GM08714 (cell line): Measurements from ENCODE around the gene MICALL1.

Experiments
- H3K4me3 ChIP-seq: fragments of 200-500 bp; sonication (Bioruptor generic); 2 replicates; pipeline ENCODE4 v1.5.1; 2014; ENCODE audit warnings: mild to moderate bottlenecking, low read length, inconsistent platforms
- ZNF274 ChIP-seq: IDR thresholded peaks from 2 replicates; pipeline ENCODE4 v1.6.1; 2012; ENCODE audit warnings: mild to moderate bottlenecking, low read depth, low read length

MICALL1 gene

GRCh38 chr22:37917874-37918548 is 11.9 kb downstream of the MICALL1 start:
- no peak overlapping the region for H3K4me3 ChIP-seq
- TF ChIP-seq ZNF274: no peak

- TF ChIP-seq ZNF274: no peak
- H3K4me3 ChIP-seq: no peak overlapping the region
These were observed 12.6 kb downstream of the MICALL1 start for GRCh38 chr22:37918580-37919270.

- TF ChIP-seq ZNF274: no peak
- H3K4me3 ChIP-seq: no peak overlapping the region
These were observed 14.0 kb downstream of the MICALL1 start for GRCh38 chr22:37920126-37920525.

- no peak overlapping the region for H3K4me3 ChIP-seq
- no peak for TF ChIP-seq ZNF274
These were observed 16.1 kb downstream of the MICALL1 start for GRCh38 chr22:37922191-37922590.

- no peak overlapping the region for H3K4me3 ChIP-seq
- no peak for TF ChIP-seq ZNF274
These were observed 17.8 kb downstream of the MICALL1 start for GRCh38 chr22:37923927-37924326.

GRCh38 chr22:37924386-37925065 is 18.4 kb downstream of the MICALL1 start:
- no peak for TF ChIP-seq ZNF274
- H3K4me3 ChIP-seq: no peak overlapping the region

- TF ChIP-seq ZNF274: no peak
- no peak overlapping the region for H3K4me3 ChIP-seq
These were observed 19.2 kb downstream of the MICALL1 start for GRCh38 chr22:37925330-37925729.

- H3K4me3 ChIP-seq: no peak overlapping the region
- no peak for TF ChIP-seq ZNF274
These were observed 19.7 kb downstream of the MICALL1 start for GRCh38 chr22:37925767-37926166.

GRCh38 chr22:37926358-37926757 is 20.3 kb downstream of the MICALL1 start:
- no peak overlapping the region for H3K4me3 ChIP-seq
- TF ChIP-seq ZNF274: no peak

- no peak for TF ChIP-seq ZNF274
- H3K4me3 ChIP-seq: no peak overlapping the region
These were observed 20.9 kb downstream of the MICALL1 start for GRCh38 chr22:37926771-37927636.

- no peak for TF ChIP-seq ZNF274
- H3K4me3 ChIP-seq: no peak overlapping the region
These were observed 21.5 kb downstream of the MICALL1 start for GRCh38 chr22:37927637-37927936.

- no peak overlapping the region for H3K4me3 ChIP-seq
These were observed 23.3 kb downstream of the MICALL1 start for GRCh38 chr22:37929390-37929789.

GRCh38 chr22:37930270-37930951 is 24.3 kb downstream of the MICALL1 start:
- H3K4me3 ChIP-seq: no peak overlapping the region
- no peak for TF ChIP-seq ZNF274

More at GRCh38 chr22:37929390-37929789, 23.3 kb downstream of the MICALL1 start:
- TF ChIP-seq ZNF274: no peak
